OCI-LY3 (cell line): ENCODE results near the gene ITIH3.

Experiments used
- H2AFZ ChIP-seq: fragments of 200-600, 300-600 bp; shearing (Covaris generic); 2 replicates; pipeline ENCODE4 v1.6.0; 2014; ENCODE audit warnings: antibody characterized with exemption, low read depth, low read length
- H3K27ac ChIP-seq: fragments of 200-600, 300-600 bp; sonication (generic); 2 replicates; pipeline ENCODE4 v1.5.1; 2014; ENCODE audit warnings: mild to moderate bottlenecking, low read length, moderate library complexity, mixed read lengths
- H3K27me3 ChIP-seq: fragments of 200-600, 300-600 bp; sonication (generic); 2 replicates; pipeline ENCODE4 v1.6.1; 2014; ENCODE audit warnings: low read depth, low read length, mixed read lengths
- H3K36me3 ChIP-seq: fragments of 200-600, 300-600 bp; sonication (generic); replicated peaks from 2 replicates; pipeline ENCODE3; 2014; ENCODE audit warnings: low read depth, low read length, mixed read lengths
- H3K4me1 ChIP-seq: fragments of 300-600, 200-600 bp; sonication (generic); 2 replicates; pipeline ENCODE4 v1.6.1; 2014; ENCODE audit warnings: low read length, mixed read lengths
- H3K4me2 ChIP-seq: fragments of 200-600, 300-600 bp; sonication (generic); 2 replicates; pipeline ENCODE4 v1.6.1; 2014; ENCODE audit warnings: low read length, mixed read lengths
- H3K4me3 ChIP-seq: fragments of 300-600, 200-600 bp; sonication (generic); 2 replicates; pipeline ENCODE4 v1.5.1; 2014; ENCODE audit warnings: antibody characterized with exemption, mild to moderate bottlenecking, low read length, moderate library complexity
- H3K79me2 ChIP-seq: fragments of 300-600, 200-600 bp; shearing (Covaris generic); 2 replicates; pipeline ENCODE4 v1.6.1; 2014; ENCODE audit warnings: mild to moderate bottlenecking, low read length, mixed read lengths
- H3K9ac ChIP-seq: fragments of 300-600, 200-600 bp; shearing (Covaris generic); 2 replicates; pipeline ENCODE4 v1.6.0; 2014; ENCODE audit warnings: mild to moderate bottlenecking, low read length, moderate library complexity
- H3K9me3 ChIP-seq: fragments of 200-600, 300-600 bp; shearing (Covaris generic); 2 replicates; pipeline ENCODE4 v1.6.1; 2014; ENCODE audit warnings: low read length, mixed read lengths; ENCODE audit not compliant: insufficient read depth
- H4K20me1 ChIP-seq: fragments of 200-600, 300-600 bp; sonication (generic); 2 replicates; pipeline ENCODE4 v1.6.1; 2016; ENCODE audit warnings: low read length, mixed read lengths; ENCODE audit not compliant: insufficient read depth
- EZH2phosphoT487 ChIP-seq: fragments of 200-600 bp; shearing (Covaris generic); IDR thresholded peaks from 2 replicates; pipeline ENCODE4 v1.6.1; 2018; ENCODE audit warnings: antibody characterized with exemption, mixed run types, low read depth
- TF ChIP-seq, protein P1 (sequence below): fragments of 200-600, 300-600 bp; sonication (generic); IDR thresholded peaks from 2 replicates; pipeline ENCODE4 v1.5.1; 2014; ENCODE audit warnings: antibody characterized with exemption, low read length, low read depth

Gene ITIH3

DNA sequence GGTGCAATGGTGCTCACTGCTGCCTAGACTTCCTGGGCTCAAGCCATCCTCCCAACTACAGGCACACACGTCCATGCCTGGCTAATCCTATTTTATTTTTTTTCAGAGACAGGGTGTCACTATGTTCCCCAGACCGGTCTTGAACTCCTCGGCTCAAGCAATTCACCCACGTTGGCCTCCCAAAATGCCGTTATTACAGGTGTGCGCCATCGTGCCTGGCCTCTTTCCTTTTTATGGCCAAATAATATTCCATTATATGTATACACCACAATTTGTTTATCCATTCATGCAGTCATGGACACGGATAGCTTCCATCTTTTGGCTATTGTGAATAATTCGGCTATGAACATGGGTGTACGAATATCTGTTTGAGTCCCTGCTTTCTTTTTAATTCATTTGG is 22.9 kb upstream of the ITIH3 start:
- H3K4me3 ChIP-seq = peak overlapping the region; percentile 78
- H3K79me2 ChIP-seq = peaks cover 20% of the 10 kb centered on the region
- no peaks in the 10 kb centered on the region for H3K9me3 ChIP-seq
- peak overlapping the region; percentile 77; the same call in 1 of the 2 replicates for H3K9ac ChIP-seq
- no peaks in the 10 kb centered on the region for H3K27me3 ChIP-seq
- H3K27ac ChIP-seq = no peak overlapping the region
- H3K4me2 ChIP-seq = peak overlapping the region; percentile 62
- H3K4me1 ChIP-seq = peaks cover 14% of the 10 kb centered on the region
- no peak for TF ChIP-seq EZH2phosphoT487
- TF ChIP-seq, protein P1, sequence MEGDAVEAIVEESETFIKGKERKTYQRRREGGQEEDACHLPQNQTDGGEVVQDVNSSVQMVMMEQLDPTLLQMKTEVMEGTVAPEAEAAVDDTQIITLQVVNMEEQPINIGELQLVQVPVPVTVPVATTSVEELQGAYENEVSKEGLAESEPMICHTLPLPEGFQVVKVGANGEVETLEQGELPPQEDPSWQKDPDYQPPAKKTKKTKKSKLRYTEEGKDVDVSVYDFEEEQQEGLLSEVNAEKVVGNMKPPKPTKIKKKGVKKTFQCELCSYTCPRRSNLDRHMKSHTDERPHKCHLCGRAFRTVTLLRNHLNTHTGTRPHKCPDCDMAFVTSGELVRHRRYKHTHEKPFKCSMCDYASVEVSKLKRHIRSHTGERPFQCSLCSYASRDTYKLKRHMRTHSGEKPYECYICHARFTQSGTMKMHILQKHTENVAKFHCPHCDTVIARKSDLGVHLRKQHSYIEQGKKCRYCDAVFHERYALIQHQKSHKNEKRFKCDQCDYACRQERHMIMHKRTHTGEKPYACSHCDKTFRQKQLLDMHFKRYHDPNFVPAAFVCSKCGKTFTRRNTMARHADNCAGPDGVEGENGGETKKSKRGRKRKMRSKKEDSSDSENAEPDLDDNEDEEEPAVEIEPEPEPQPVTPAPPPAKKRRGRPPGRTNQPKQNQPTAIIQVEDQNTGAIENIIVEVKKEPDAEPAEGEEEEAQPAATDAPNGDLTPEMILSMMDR = no peak
- no peaks in the 10 kb centered on the region for H3K36me3 ChIP-seq
- no peak overlapping the region for H2AFZ ChIP-seq
- no peaks in the 10 kb centered on the region for H4K20me1 ChIP-seq

DNA sequence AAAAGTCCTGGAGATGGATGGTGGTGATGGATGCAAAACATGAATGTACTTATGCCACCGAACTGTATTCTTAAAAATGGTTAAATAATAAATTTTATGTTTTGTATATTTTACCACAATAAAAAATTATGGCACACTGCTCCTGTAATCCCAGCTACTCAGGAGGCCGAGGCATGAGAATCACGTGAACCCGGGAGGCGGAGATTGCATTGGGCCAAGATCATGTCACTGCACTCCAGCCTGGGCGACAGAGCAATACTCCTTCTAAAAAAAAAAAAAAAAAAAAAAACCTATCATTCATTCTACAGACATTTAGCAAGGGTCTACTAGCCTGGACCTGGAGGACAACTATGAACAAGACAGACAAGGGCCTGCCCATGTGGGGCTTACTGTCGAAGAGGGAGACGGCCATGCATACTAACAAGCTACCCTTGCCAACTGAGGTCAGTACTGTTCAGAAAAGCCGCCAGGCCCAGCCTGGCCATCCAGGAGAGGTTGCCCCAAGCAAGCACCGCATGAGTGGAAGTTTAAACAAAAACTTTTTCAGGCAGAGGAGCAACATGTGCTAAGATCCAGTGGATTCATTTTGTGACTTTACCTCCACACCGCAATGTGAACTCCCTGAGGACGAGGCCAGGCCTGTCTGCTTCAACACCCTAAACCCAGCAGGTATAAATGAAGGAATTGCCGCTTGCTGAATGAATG is 21.1 kb upstream of the ITIH3 start:
- H3K79me2 ChIP-seq = peaks cover 16% of the 10 kb centered on the region
- no peaks in the 10 kb centered on the region for H3K27me3 ChIP-seq
- no peak overlapping the region for H2AFZ ChIP-seq
- no peak overlapping the region for H3K27ac ChIP-seq
- H3K36me3 ChIP-seq = no peaks in the 10 kb centered on the region
- no peak overlapping the region for H3K4me3 ChIP-seq
- no peak overlapping the region for H3K4me2 ChIP-seq
- no peaks in the 10 kb centered on the region for H4K20me1 ChIP-seq
- H3K9me3 ChIP-seq = no peaks in the 10 kb centered on the region
- peaks cover 29% of the 10 kb centered on the region for H3K4me1 ChIP-seq
- no peak for TF ChIP-seq EZH2phosphoT487
- TF ChIP-seq, protein P1 = no peak
- no peak overlapping the region for H3K9ac ChIP-seq

DNA sequence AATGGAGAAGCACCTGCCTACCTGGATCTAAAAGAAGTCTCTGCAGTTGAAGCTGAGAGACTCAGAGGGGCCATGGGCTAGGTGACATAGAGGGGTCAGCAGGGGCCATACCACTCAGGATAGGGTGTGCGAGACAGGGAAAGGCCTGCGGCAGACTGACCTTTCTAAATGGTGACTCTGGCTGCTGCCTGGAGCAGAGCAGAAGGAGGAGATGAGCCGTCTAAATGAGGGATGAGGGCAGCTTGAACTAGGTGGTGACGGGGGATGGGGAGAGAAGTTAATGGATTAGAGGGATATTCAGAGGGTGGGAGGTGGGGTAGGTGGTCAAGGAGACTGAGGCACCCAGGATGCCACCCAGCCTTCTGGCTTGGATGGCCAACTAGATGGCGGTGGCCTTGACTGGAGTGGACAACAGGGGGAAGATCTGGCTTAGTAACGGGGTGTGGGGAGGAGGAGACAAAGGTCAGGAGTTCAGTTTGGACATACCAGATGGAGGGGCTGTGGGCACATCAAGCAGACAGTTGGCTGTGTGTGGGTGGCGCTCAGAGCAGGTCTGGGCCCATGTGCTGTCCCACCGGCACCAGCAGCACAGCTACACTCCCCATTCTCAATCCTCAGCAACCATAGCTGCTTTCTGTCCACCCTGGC is 20.4 kb upstream of the ITIH3 start:
- Histone ChIP-seq H3K9ac (no peak overlapping the region), H3K4me2 (no peak overlapping the region), H2AFZ (no peak overlapping the region), H4K20me1 (no peaks in the 10 kb centered on the region), H3K27me3 (no peaks in the 10 kb centered on the region), H3K9me3 (no peaks in the 10 kb centered on the region), H3K4me3 (no peak overlapping the region), H3K79me2 (peaks cover 15% of the 10 kb centered on the region), H3K36me3 (no peaks in the 10 kb centered on the region), H3K4me1 (peaks cover 36% of the 10 kb centered on the region), H3K27ac (no peak overlapping the region)
- TF ChIP-seq EZH2phosphoT487 = no peak
- TF ChIP-seq, protein P1 = no peak
